H4 (cell line): ENCODE results near the gene CHCHD3. TPM values are rescaled to one million over a fixed set of nuclear protein-coding genes. Genes with fewer than 3 reads are reported as not detected.
"Not testable (repeated sequence)": the region's sequence is repeated elsewhere in the genome, so short reads cannot be mapped to it uniquely, and the experiment has no call there.

ENCODE experiments used
- DNase-seq: peaks from one replicate; pipeline ENCODE4 v3.0.0-alpha.2; 2015; ENCODE audit warnings: low spot score
- total RNA-seq: library from RNA; depleted of rRNA; stranded (reverse); fragments of >200 nt; shearing (Covaris generic); gene quantifications from 2 replicates; pipeline ENCODE4 v1.2.3, GENCODE V29; 2014

CHCHD3 gene
- total RNA-seq, 1 experiment from 2014 or later: 102 TPM

- DNase-seq: no peak
These were observed 37.0 kb downstream of the CHCHD3 start for GRCh38 chr7:133044722-133045473.

- no peak for DNase-seq
These were observed 41.2 kb downstream of the CHCHD3 start for GRCh38 chr7:133040674-133041073.

GRCh38 chr7:133040178-133040577 lies 41.7 kb downstream of the CHCHD3 start:
- no peak for DNase-seq

- no peak for DNase-seq
These were observed 42.3 kb downstream of the CHCHD3 start for GRCh38 chr7:133039614-133040013.

GRCh38 chr7:133036289-133036688 lies 45.6 kb downstream of the CHCHD3 start:
- no peak for DNase-seq

GRCh38 chr7:133035240-133035639 lies 46.6 kb downstream of the CHCHD3 start:
- not testable (repeated sequence) for DNase-seq

- DNase-seq: no peak
These were observed 51.5 kb downstream of the CHCHD3 start for GRCh38 chr7:133030346-133030745.

- no peak for DNase-seq
These were observed 52.4 kb downstream of the CHCHD3 start for GRCh38 chr7:133029463-133029862.

- no peak for DNase-seq
These were observed 54.5 kb downstream of the CHCHD3 start for GRCh38 chr7:133027397-133027796.

GRCh38 chr7:133026210-133026859 lies 55.6 kb downstream of the CHCHD3 start:
- no peak for DNase-seq

- no peak for DNase-seq
These were observed 56.8 kb downstream of the CHCHD3 start for GRCh38 chr7:133025056-133025455.

GRCh38 chr7:133024596-133024995 lies 57.3 kb downstream of the CHCHD3 start:
- DNase-seq: no peak

GRCh38 chr7:133023370-133024071 lies 58.4 kb downstream of the CHCHD3 start:
- DNase-seq: no peak

- DNase-seq: no peak
These were observed 59.2 kb downstream of the CHCHD3 start for GRCh38 chr7:133022661-133023060.

GRCh38 chr7:133021196-133021595 lies 60.7 kb downstream of the CHCHD3 start:
- DNase-seq: no peak

GRCh38 chr7:133020496-133020895 lies 61.4 kb downstream of the CHCHD3 start:
- no peak for DNase-seq

- no peak for DNase-seq
These were observed 62.3 kb downstream of the CHCHD3 start for GRCh38 chr7:133019590-133019989.

- DNase-seq: no peak
These were observed 65.3 kb downstream of the CHCHD3 start for GRCh38 chr7:133016604-133017003.

- no peak for DNase-seq
These were observed 66.0 kb downstream of the CHCHD3 start for GRCh38 chr7:133015888-133016287.

GRCh38 chr7:133011746-133012145 lies 70.1 kb downstream of the CHCHD3 start:
- DNase-seq: no peak

- DNase-seq: no peak
These were observed 72.3 kb downstream of the CHCHD3 start for GRCh38 chr7:133009426-133010252.

- no peak for DNase-seq
These were observed 73.9 kb downstream of the CHCHD3 start for GRCh38 chr7:133007961-133008360.
